Measurements from ENCODE around the gene HOXB5. TPM values are rescaled to one million over a fixed set of nuclear protein-coding genes. Genes with fewer than 3 reads are reported as not detected.

HOXB5 gene
- total RNA-seq, result under 1 TPM in 1 of 2 experiments, not detected in 1; 0.20 TPM

DNA sequence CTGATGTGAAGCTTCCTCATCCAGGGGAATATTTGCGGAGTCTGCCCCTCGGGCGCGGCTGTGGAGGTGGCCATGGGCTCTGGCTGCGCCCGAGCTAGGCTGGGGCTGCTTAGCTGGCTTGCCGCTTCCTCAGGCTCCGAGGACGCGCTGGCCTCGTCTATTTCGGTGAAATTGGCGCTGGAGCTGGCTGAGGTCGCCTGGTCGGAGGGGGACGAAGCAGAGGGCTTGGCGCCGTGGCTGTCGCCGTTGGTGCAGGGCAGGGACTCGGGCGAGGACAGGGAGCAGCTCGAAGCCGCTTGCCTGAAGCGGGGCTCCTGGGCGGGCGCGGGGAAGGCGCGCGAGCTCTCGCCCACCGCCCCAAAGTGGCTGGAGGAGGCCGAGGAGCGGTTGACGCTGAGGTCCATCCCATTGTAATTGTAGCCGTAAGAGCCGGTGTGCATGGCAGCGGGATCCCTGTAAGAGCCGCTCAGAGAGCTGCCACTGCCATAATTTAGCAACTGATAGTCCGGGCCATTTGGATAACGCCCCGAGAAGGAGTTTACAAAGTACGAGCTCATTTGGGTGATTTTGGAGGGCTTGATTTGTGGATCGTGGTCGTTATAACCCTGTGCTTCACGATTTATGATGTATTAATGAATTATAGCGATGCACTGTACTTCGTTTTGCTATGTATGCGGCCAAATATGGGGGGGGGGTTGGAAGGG, at the start of gene HOXB5:
Gene HOXB5 (minus strand): TSS at position 654 of the 704 bp plus-strand sequence. CDS start 97 bp downstream, at position 557.
- ChIA-PET CTCF (interaction anchor here (0.6 to 5.8 kb wide), 60 partner anchors 10 to 568 kb away, joined by 3 to 62 read pairs (median 4); no protein-coding TSS in a partner anchor), POLR2A (interaction anchor here (0.5 to 2.0 kb wide), 13 partner anchors 8 to 458 kb away, joined by 3 to 7 read pairs (median 4); no protein-coding TSS in a partner anchor)
- Mint-ChIP-seq H3K4me3 (peak within 1 kb of the TSS; percentile 71), H3K9me3 (no peaks in the 10 kb centered on the region), H3K36me3 (ENCODE audit: low read depth) (no peaks in the 10 kb centered on the region), H3K27me3 (peaks cover 86% of the 10 kb centered on the region), H3K4me1 (peaks cover 46% of the 10 kb centered on the region), H3K27ac (no peak within 1 kb of the TSS)
- DNase-seq, result peak; percentile 44

DNA sequence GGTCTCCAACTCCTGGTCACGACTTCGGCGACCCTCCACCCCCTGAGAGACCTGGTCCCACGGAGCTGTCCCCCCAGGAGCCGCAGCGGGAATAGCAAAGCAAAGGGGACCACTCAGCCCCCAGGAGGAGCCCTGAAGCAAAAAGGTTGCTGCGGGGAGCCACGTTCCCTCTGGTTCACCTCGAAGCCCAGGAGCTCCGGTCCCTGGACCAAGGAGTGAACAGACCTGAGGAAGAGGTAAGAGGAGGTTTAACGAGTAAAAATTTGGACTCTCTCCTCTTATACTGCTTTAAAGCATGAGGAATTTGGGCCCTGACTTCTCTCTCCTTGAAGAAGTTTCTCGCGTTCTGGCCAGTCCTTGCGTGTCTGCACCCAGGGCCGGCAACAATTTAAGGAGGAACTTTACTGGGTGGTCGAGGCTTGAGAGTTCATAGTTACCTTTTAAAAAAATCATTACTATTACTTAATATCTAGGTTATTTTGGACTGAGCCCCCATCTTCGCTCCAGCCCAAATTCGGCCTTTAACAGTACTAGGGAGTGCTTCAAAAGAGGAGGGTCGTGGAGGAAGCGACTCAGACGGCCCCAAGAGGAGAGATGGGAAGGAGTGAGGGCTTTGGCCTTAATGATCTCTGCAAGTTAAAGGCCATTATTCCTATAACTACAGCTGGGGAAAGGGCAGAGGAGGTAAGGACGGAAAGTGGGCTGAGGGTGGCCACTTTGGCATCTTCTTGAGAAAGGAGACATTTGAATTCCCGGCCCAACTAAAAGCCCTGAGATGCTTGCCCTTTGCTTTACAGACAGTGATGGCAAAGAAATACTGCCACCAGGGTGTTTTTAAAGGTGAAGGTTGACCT, 49.5 kb upstream of the HOXB5 start:
- no peak for DNase-seq
- ChIA-PET CTCF (no interaction called here), POLR2A (no interaction called here)
- Mint-ChIP-seq H3K4me3 (no peak overlapping the region), H3K9me3 (no peaks in the 10 kb centered on the region), H3K4me1 (peaks cover 26% of the 10 kb centered on the region), H3K36me3 (ENCODE audit: low read depth) (no peaks in the 10 kb centered on the region), H3K27ac (no peak overlapping the region), H3K27me3 (peaks cover 87% of the 10 kb centered on the region)

DNA sequence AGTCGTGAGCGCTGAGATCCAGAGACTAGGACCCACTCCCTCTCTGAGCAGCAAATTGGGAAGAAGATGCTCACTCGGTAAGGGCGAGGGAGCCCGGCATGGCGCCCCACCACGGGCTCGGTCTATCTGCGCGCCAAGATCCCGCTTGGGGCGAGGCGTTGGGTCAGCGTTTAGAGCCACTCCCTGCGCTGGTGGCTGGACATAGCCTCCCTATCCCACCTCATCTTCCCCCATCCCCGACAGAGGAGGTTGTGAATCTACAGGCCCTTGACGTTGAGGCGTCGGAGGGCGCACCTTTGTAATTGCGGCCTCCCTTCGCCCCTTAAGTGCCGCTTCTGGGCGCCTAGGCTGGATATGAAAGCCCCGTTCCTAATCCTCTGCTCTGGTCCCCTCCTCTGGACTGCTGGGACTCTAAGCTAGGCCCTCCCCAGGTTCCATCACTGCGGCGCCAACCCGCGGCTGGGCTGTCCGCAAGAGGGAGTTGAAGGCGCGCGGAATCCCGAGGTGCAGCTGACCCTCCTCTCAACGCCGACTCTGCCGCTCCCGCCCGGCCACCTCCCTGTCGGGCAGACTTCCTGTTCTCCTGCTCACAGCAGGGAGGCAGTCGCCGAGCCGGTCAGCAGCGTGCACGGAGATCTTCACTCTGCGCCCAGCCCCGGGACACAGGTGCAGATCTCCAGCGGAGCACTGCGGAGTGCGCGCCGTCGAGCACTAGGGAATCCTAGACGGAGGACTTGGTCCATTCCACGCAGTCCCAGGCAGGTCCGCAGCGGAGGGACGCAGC, 48.7 kb upstream of the HOXB5 start:
- Mint-ChIP-seq H3K27me3 (peaks cover 89% of the 10 kb centered on the region), H3K9me3 (no peaks in the 10 kb centered on the region), H3K36me3 (ENCODE audit: low read depth) (no peaks in the 10 kb centered on the region), H3K27ac (no peak overlapping the region), H3K4me1 (peaks cover 20% of the 10 kb centered on the region), H3K4me3 (no peak overlapping the region)
- ChIA-PET POLR2A (no interaction called here), CTCF (interaction anchor here (1.9 kb wide), 1 partner anchor 10 kb away, joined by 4 read pairs; no protein-coding TSS in a partner anchor)
- DNase-seq, result no peak

DNA sequence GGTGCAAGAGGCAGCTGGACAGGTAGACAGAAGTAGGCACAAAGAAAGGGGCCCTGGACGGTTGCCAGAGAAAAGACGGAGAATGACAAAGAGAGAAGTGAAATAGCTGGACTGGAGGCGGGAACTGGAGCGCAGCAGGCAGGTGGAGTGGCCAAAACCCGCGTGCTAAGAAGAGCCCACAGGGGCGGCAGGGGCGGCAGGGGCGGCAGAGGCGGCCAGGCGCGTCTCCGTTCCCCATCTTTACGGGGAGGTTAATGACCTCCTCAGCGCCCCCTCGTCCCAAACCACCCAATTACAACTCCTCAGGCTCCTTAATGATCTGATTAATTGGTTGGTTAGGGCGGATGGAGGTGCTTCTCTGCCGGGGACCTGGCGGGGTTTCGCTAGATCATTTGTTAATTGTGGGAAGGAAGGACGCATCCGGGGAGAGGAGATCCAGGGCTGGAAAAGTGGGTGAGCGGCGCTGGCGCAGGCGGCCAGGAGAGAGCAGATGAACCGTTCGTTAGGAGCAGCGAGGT, 48.0 kb upstream of the HOXB5 start:
- Mint-ChIP-seq H3K4me3 (no peak overlapping the region), H3K27ac (no peak overlapping the region)
- CTCF ChIA-PET, result interaction anchor here (1.1 to 1.9 kb wide), 2 partner anchors 9 to 29 kb away, joined by 3 to 4 read pairs; no protein-coding TSS in a partner anchor

DNA sequence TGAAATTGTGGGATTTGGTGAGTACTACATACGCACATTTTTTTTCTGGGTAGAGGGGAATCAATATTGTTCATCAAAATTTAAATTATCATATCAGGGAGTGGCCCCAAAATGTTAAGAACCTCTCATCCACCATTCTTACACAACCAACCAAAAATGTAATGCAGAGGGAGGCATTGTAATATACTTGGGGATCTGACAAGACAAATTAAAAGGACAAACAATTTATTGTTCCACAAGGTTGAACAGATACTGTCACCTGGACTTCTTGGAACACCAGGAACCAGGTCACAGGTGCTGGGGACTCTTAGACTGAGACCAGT, 47.2 kb upstream of the HOXB5 start:
- Mint-ChIP-seq H3K36me3 (ENCODE audit: low read depth) (no peaks in the 10 kb centered on the region), H3K27ac (no peak overlapping the region), H3K4me3 (no peak overlapping the region), H3K27me3 (peaks cover 96% of the 10 kb centered on the region), H3K9me3 (no peaks in the 10 kb centered on the region), H3K4me1 (peaks cover 21% of the 10 kb centered on the region)
- ChIA-PET POLR2A (no interaction called here), CTCF (interaction anchor here (1.1 to 1.9 kb wide), 3 partner anchors 9 to 38 kb away, joined by 3 to 4 read pairs (median 3); no protein-coding TSS in a partner anchor)
- no peak for DNase-seq

More for the DNA sequence above, 48.0 kb upstream of the HOXB5 start:
- POLR2A ChIA-PET, result no interaction called here
- no peaks in the 10 kb centered on the region for H3K9me3 Mint-ChIP-seq
- no peaks in the 10 kb centered on the region for H3K36me3 Mint-ChIP-seq (ENCODE audit: low read depth)
- DNase-seq, result no peak
- H3K4me1 Mint-ChIP-seq, result peaks cover 18% of the 10 kb centered on the region
- peaks cover 92% of the 10 kb centered on the region for H3K27me3 Mint-ChIP-seq

DNA sequence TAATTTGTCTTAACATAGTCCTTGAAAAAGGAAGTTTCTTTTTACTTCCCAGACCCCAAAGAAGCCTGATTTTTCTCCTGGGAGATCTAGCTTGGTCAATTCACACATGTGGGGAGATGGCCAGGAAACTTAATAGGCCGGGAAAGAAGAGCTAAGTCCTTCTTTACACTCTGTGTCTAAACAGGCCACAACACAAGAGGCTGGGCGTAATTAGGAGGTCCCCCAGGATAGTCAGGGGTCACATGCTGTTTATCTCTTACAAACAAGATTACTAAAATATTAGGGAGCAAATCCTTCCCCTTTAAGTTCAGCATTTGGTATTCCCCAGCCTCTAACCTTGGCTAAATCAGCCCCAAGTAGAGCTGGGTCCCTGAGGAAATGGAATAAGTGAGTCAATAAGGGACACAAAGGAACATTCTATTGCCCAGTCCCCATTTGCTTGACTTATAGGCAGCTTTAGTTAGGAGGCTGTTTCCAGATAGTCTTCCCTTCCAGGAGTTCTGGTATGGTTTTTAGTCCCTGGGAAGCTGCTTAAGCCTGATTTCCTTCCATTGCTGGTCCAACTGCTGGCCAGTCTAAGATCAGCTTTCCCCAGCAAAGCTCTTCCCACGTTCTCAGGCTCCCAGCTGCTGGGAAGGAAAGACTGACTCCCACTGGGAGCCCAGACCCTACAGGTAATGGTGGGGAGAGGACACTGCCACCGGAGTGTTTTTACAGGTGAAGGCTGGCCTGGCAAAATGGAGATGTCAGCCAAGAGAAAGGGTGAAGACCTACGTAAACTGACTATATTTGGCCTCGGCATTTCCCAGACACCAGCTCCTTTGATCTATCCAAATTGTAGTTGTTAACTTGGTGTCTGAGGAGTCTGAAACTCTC, 46.6 kb upstream of the HOXB5 start:
- ChIA-PET POLR2A (no interaction called here), CTCF (interaction anchor here (1.1 to 1.9 kb wide), 3 partner anchors 8 to 39 kb away, joined by 3 to 4 read pairs (median 3); no protein-coding TSS in a partner anchor)
- Mint-ChIP-seq H3K27ac (no peak overlapping the region), H3K9me3 (no peaks in the 10 kb centered on the region), H3K4me3 (no peak overlapping the region), H3K36me3 (ENCODE audit: low read depth) (no peaks in the 10 kb centered on the region), H3K27me3 (peaks cover 96% of the 10 kb centered on the region), H3K4me1 (peaks cover 17% of the 10 kb centered on the region)
- DNase-seq, result no peak

DNA sequence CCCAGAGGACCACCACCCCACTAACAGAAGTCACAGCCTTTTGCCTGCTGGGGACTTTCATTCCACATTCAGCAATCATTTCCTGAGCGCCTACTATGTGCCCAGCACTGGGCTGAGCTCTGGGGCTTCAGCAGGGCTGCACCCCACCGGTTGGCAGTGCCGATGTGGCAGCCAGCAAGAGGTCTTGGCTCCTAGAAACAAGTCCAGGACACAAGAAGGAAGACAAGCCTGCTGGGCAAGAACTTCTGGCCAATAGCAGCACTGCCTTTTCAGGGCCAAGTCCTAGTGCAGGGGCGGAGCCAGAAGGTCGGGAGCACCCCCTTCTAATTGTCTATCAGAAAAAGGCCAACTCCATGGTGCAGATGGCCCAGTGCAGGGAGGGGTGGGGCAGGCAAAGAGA, 45.6 kb upstream of the HOXB5 start:
- Mint-ChIP-seq H3K27me3 (peaks cover 96% of the 10 kb centered on the region), H3K36me3 (ENCODE audit: low read depth) (no peaks in the 10 kb centered on the region), H3K9me3 (no peaks in the 10 kb centered on the region), H3K4me1 (peaks cover 17% of the 10 kb centered on the region), H3K27ac (no peak overlapping the region), H3K4me3 (no peak overlapping the region)
- POLR2A ChIA-PET, result no interaction called here
- DNase-seq, result no peak
- CTCF ChIA-PET, result no interaction called here

DNA sequence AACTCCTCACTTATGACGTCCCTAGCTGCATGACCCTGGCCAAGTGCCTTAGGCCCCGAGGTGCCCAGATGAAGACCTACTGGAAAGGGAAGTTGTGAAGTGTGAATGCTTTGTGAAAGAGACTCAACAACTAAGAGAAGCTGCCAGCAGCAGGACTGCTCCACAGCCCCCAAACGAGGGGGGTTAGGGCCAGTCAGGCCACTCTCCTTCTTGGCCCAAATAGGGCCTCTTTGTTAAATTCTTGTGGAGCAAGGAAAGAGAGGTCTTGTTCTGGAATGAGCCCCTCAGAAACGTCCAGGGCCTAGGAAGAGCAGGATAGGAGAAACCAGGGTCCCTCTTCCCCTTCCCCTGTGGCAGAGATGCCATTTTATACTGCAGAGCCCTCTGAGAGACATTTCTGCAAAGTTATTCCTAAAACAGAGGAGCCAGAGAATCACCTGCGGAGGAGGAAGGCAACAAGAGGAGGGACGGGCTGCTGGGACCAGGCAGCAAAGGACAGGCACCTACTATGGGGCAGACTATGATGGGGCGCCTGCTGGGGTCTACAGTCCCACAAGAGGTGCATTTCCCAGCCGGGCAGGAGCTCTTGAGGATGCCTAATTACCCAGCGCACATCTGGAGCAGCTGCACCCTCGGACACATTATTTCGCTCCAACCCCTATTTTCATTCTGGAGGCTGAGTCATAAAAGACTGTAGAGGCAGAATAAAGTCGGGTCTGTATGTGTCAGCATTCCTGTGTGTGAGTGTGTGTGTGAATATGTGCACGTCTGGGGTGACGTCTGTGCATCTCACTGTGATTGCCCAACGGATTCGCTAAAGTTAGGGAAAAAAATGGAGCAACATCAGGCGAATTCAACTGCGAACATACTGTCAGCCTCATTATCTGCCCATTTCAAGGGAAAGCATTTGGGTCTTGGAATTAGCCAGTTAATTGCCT, 44.0 kb upstream of the HOXB5 start:
- no peak overlapping the region for H3K27ac Mint-ChIP-seq
- no peaks in the 10 kb centered on the region for H3K9me3 Mint-ChIP-seq
- ChIA-PET POLR2A (interaction anchor here (1.4 to 1.6 kb wide), 2 partner anchors 11 to 21 kb away, joined by 3 read pairs; no protein-coding TSS in a partner anchor), CTCF (interaction anchor here (0.9 to 2.4 kb wide), 20 partner anchors 11 to 606 kb away, joined by 3 to 27 read pairs (median 5); partner anchors contain the start of gene HOXB9)
- H3K27me3 Mint-ChIP-seq, result peaks cover 93% of the 10 kb centered on the region
- H3K4me3 Mint-ChIP-seq, result no peak overlapping the region
- DNase-seq, result no peak
- peaks cover 25% of the 10 kb centered on the region for H3K4me1 Mint-ChIP-seq
- no peaks in the 10 kb centered on the region for H3K36me3 Mint-ChIP-seq (ENCODE audit: low read depth)

DNA sequence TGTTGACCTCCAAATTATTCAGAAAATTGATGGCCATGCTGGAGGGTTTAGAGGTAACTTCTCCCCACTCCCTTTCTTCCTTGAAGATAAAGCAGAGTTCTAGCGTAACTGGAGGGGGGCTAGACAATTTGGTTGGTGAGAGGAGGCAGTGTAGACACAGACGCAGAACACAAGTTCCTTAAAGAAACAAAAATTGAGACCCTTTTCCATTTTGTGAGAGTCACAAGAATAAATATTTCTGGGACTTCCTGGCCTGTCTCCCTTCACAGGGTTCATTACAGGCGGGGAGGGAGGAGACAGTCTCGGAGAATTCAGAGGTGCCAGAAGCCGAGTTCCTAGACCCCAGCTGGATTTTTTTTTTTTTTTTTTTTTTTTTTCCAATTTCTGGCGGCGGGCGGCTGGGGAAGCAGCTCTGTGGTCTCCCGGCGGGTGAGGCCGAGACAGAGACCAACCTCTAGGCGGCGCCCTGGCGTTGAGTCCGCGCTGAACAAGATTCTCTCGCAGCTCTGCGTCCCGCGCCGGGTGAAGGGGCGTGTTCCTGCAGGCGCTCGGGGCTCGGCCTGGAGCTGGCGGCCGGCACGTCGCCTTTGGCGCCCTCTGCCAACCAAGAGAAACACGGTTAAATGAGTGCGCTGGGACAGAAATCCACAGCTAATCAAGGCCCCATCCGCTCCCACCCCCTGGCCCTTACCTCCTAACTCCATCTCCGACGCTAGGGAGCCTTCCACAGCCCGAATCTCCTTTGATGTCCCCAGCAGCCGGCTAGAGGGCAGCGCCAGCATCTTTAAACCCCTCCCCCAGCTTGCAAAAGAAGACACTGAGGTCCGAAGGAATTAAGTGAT, 42.8 kb upstream of the HOXB5 start:
- CTCF ChIA-PET, result interaction anchor here (0.6 to 2.4 kb wide), 48 partner anchors 10 to 968 kb away, joined by 3 to 27 read pairs (median 4); partner anchors contain the start of genes ATP5MC1 and HOXB9
- Mint-ChIP-seq H3K4me1 (peaks cover 27% of the 10 kb centered on the region), H3K9me3 (no peaks in the 10 kb centered on the region), H3K36me3 (ENCODE audit: low read depth) (no peaks in the 10 kb centered on the region), H3K27me3 (peaks cover 93% of the 10 kb centered on the region), H3K4me3 (no peak overlapping the region), H3K27ac (no peak overlapping the region)
- peak; percentile 74 for DNase-seq
- POLR2A ChIA-PET, result interaction anchor here (1.1 to 2.3 kb wide), 4 partner anchors 11 to 27 kb away, joined by 3 to 10 read pairs (median 4); partner anchors contain the start of gene HOXB9

DNA sequence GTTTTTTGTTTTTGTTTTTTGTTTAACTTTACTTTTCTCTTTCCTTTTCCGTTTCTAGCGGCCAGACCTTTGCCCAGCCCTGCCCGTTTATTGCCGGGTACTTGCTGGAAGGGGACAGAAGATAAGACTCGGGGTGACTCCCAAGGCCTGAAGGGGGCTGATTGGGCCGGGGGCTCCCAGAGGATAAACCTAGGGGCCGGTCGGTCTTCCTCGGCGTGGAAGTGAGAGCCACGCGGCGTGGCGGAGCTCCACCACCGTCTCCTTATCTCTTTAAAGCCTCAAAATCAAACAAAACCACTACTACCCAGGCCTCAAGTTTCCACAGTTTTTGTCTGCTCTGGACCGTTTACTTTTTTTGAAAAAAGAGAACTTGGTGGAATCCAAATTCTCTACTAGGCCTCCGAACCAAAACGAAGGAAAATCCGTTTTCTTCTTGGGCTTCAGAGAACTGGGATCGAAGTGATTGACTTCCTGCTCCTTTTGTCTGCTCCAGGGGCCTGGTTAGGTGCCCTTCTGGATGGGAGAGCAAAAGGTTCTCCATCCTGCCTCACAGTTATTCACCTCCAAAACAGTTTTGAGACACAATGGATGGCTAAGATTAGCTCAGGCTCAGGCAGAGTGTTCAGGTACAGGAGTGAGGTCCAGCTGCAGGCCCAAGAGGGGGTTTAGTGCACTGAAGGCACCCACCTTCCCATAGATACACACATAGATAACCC, 41.1 kb upstream of the HOXB5 start:
- no peaks in the 10 kb centered on the region for H3K36me3 Mint-ChIP-seq (ENCODE audit: low read depth)
- no peaks in the 10 kb centered on the region for H3K9me3 Mint-ChIP-seq
- no peak for DNase-seq
- H3K4me3 Mint-ChIP-seq, result no peak overlapping the region
- H3K27me3 Mint-ChIP-seq, result peaks cover 93% of the 10 kb centered on the region
- ChIA-PET CTCF (interaction anchor here (0.7 to 2.4 kb wide), 4 partner anchors 9 to 494 kb away, joined by 3 to 20 read pairs (median 4); partner anchors contain the start of gene HOXB9), POLR2A (interaction anchor here (0.9 to 2.3 kb wide), 2 partner anchors 9 to 26 kb away, joined by 3 to 10 read pairs; partner anchors contain the start of gene HOXB9)
- H3K4me1 Mint-ChIP-seq, result peaks cover 25% of the 10 kb centered on the region
- no peak overlapping the region for H3K27ac Mint-ChIP-seq

Data from activated CD4-positive, alpha-beta memory T cell treated with anti-CD3 and anti-CD28 coated beads, Interleukin-2, amount 10 ng/mL, durations not matched to agents 7 days and 5 days (primary cell).